Cardiac muscle cell (in vitro differentiated cells and primary cell): ENCODE measurements around the gene MAP3K19. TPM values are rescaled to one million over a fixed set of nuclear protein-coding genes. Genes with fewer than 3 reads are reported as not detected.

Experiments
- DNase-seq, 2 donors: peaks; one replicate each; pipeline versions ENCODE4 v3.0.0 to v3.0.0-alpha.2; 2010 to 2017; ENCODE audit warnings: low read depth in 1 of 2, low spot score in 1 of 2
- H3K27ac ChIP-seq: fragments of 200-600 bp; sonication (generic); 2 replicates; pipeline ENCODE4 v1.5.1; 2016
- H3K27me3 ChIP-seq: fragments of 200-600 bp; sonication (generic); 2 replicates; pipeline ENCODE4 v1.6.0; 2016; ENCODE audit warnings: control low read depth
- H3K36me3 ChIP-seq: fragments of 200-600 bp; sonication (generic); 2 replicates; pipeline ENCODE4 v1.5.1; 2016; ENCODE audit warnings: control low read depth
- H3K4me1 ChIP-seq: fragments of 200-600 bp; sonication (generic); 2 replicates; pipeline ENCODE4 v1.8.1; 2017; ENCODE audit warnings: low read depth, mild to moderate bottlenecking, mixed run types
- H3K4me3 ChIP-seq: fragments of 200-600 bp; sonication (generic); 2 replicates; pipeline ENCODE4 v1.5.1; 2016; ENCODE audit warnings: mild to moderate bottlenecking
- H3K9me3 ChIP-seq: fragments of 200-600 bp; sonication (generic); 2 replicates; pipeline ENCODE4 v1.5.1; 2017; ENCODE audit warnings: low read depth, mild to moderate bottlenecking, control low read depth
- polyA plus RNA-seq: library from polyadenylated mRNA; unstranded; fragments of >200 nt; fragmentation: Nextera tagmentation; extraction: Ambion mirVana; gene quantifications from 2 replicates; pipeline ENCODE4 v1.2.1, GENCODE V29; 2016
- total RNA-seq: library from RNA; depleted of rRNA; stranded (reverse); fragments of >200 nt; gene quantifications from 2 replicates; pipeline ENCODE4 v1.2.3, GENCODE V29; 2016
- TF ChIP-seq, protein P1 (sequence below): IDR thresholded peaks from 2 replicates; pipeline ENCODE4 v1.5.1; 2012; ENCODE audit warnings: low read depth, mild to moderate bottlenecking, low read length

MAP3K19 gene
- total and polyA plus RNA-seq, 2 experiments from 2014 or later, result not detected

DNA sequence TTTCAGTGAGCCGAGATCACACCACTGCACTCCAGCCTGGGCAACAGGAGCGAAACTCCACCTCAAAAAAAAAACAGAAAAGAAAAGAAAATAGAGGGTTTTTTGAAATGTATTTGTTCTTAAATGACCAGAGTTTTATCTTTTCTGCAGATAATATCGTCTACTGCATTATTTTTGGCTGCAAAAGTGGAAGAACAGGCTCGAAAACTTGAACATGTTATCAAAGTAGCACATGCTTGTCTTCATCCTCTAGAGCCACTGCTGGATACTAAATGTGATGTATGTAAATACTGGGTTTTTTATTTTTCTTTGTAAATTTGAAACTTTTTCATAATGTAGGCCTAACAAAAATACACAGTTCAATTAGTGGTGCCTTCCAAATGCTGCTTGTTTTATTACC is 110.6 kb downstream of the MAP3K19 start:
- Histone ChIP-seq H3K9me3 (no peaks in the 10 kb centered on the region), H3K27me3 (no peaks in the 10 kb centered on the region), H3K4me1 (peaks cover 11% of the 10 kb centered on the region), H3K36me3 (peaks cover 36% of the 10 kb centered on the region), H3K4me3 (no peak overlapping the region), H3K27ac (no peak overlapping the region)
- TF ChIP-seq, protein P1, sequence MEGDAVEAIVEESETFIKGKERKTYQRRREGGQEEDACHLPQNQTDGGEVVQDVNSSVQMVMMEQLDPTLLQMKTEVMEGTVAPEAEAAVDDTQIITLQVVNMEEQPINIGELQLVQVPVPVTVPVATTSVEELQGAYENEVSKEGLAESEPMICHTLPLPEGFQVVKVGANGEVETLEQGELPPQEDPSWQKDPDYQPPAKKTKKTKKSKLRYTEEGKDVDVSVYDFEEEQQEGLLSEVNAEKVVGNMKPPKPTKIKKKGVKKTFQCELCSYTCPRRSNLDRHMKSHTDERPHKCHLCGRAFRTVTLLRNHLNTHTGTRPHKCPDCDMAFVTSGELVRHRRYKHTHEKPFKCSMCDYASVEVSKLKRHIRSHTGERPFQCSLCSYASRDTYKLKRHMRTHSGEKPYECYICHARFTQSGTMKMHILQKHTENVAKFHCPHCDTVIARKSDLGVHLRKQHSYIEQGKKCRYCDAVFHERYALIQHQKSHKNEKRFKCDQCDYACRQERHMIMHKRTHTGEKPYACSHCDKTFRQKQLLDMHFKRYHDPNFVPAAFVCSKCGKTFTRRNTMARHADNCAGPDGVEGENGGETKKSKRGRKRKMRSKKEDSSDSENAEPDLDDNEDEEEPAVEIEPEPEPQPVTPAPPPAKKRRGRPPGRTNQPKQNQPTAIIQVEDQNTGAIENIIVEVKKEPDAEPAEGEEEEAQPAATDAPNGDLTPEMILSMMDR, result no peak
- no peak for DNase-seq

- H3K9me3 ChIP-seq, result no peaks in the 10 kb centered on the region
- H3K27me3 ChIP-seq, result no peaks in the 10 kb centered on the region
- H3K4me1 ChIP-seq, result peaks cover 11% of the 10 kb centered on the region
- peaks cover 21% of the 10 kb centered on the region for H3K36me3 ChIP-seq
- peak in 1 of 2 donors; percentile 11 for DNase-seq
- H3K27ac ChIP-seq, result peak overlapping the region; percentile 42
- H3K4me3 ChIP-seq, result no peak overlapping the region
- TF ChIP-seq, protein P1, result no peak
These were observed 112.6 kb downstream of the MAP3K19 start for GRCh38 chr2:134934641-134935040.

- Histone ChIP-seq H3K27me3 (no peaks in the 10 kb centered on the region), H3K4me3 (no peak overlapping the region), H3K4me1 (peaks cover 11% of the 10 kb centered on the region), H3K36me3 (peaks cover 18% of the 10 kb centered on the region), H3K27ac (peak overlapping the region; percentile 42), H3K9me3 (no peaks in the 10 kb centered on the region)
- no peak for DNase-seq
- TF ChIP-seq, protein P1, result no peak
These were observed 113.1 kb downstream of the MAP3K19 start for GRCh38 chr2:134934150-134934549.

- DNase-seq, result no peak
- Histone ChIP-seq H3K9me3 (no peaks in the 10 kb centered on the region), H3K36me3 (peaks cover 15% of the 10 kb centered on the region), H3K4me3 (no peak overlapping the region), H3K27ac (no peak overlapping the region), H3K27me3 (no peaks in the 10 kb centered on the region), H3K4me1 (peaks cover 11% of the 10 kb centered on the region)
- TF ChIP-seq, protein P1, result no peak
These were observed 113.5 kb downstream of the MAP3K19 start for GRCh38 chr2:134933732-134934131.

GRCh38 chr2:134932864-134933526 is 114.3 kb downstream of the MAP3K19 start:
- TF ChIP-seq, protein P1, result no peak
- Histone ChIP-seq H3K27ac (peak overlapping the region; percentile 49), H3K4me3 (no peak overlapping the region), H3K4me1 (peaks cover 11% of the 10 kb centered on the region), H3K27me3 (no peaks in the 10 kb centered on the region), H3K36me3 (peaks cover 9% of the 10 kb centered on the region), H3K9me3 (no peaks in the 10 kb centered on the region)
- DNase-seq, result no peak
